Gastroesophageal sphincter (tissue), 3 donors: ENCODE results near the gene NRXN3.

Experiments used
- CTCF ChIP-seq, 4 experiments: fragments of 200-600 bp in 2 of 4; fragments of 450-650 bp in 2 of 4; sonication (generic) in 1 of 4; IDR thresholded peaks; one replicate each; pipeline ENCODE4 v1.5.1; 2017 to 2019; ENCODE audit warnings: antibody characterized with exemption in 4 of 4, mild to moderate bottlenecking in 2 of 4, moderate library complexity in 2 of 4
- EP300 ChIP-seq: sonication (generic); formaldehyde crosslinking; IDR thresholded peaks from one replicate; pipeline ENCODE4 v1.6.1; 2017; ENCODE audit warnings: antibody characterized with exemption, mild to moderate bottlenecking
- POLR2A ChIP-seq, 2 donors: fragments of 450-650 bp; IDR thresholded peaks; one replicate each; pipeline ENCODE4 v1.6.1; 2017; ENCODE audit warnings: antibody characterized with exemption in 2 of 2, mild to moderate bottlenecking in 2 of 2, moderate library complexity in 1 of 2
- POLR2AphosphoS5 ChIP-seq: sonication (generic); formaldehyde crosslinking; IDR thresholded peaks from one replicate; pipeline ENCODE4 v1.6.1; 2017; ENCODE audit warnings: antibody characterized with exemption

GRCh38 chr14:79062226-79062625 lies 892.1 kb downstream of the NRXN3 start:
- no peak for TF ChIP-seq CTCF (IDR thresholded peaks at IDR 0.05)
- TF ChIP-seq POLR2AphosphoS5 = no peak
- TF ChIP-seq POLR2A (IDR thresholded peaks at IDR 0.05) = no peak
- no peak for TF ChIP-seq EP300
